A549 (cell line): ENCODE data around the gene OPN1SW.

Experiments used
- CEBPB ChIP-seq, 2 experiments: fragments of >200 bp in 1 of 2; sonication (Bioruptor Twin) in 1 of 2; formaldehyde crosslinking in 1 of 2; IDR thresholded peaks; 2 replicates each; pipeline ENCODE4 v1.6.1; 2012 to 2016
- CHD4 ChIP-seq: fragments of 200-600 bp; sonication (generic); IDR thresholded peaks from 2 replicates; pipeline ENCODE4 v1.6.1; 2016; ENCODE audit warnings: antibody characterized with exemption, mild to moderate bottlenecking, borderline replicate concordance
- POLR2A ChIP-seq: IDR thresholded peaks from 2 replicates; pipeline ENCODE4 v1.6.1; 2012; ENCODE audit warnings: mild to moderate bottlenecking, low read length
- RCOR1 ChIP-seq: fragments of 150-350 bp; IDR thresholded peaks from 2 replicates; pipeline ENCODE4 v1.6.1; 2014; ENCODE audit warnings: antibody characterized with exemption, low read length, low read depth
- TF ChIP-seq, protein P1 (sequence below): fragments of >200 bp; sonication (Bioruptor Twin); formaldehyde crosslinking; IDR thresholded peaks from 3 replicates; pipeline ENCODE4 v1.5.1; 2016

DNA sequence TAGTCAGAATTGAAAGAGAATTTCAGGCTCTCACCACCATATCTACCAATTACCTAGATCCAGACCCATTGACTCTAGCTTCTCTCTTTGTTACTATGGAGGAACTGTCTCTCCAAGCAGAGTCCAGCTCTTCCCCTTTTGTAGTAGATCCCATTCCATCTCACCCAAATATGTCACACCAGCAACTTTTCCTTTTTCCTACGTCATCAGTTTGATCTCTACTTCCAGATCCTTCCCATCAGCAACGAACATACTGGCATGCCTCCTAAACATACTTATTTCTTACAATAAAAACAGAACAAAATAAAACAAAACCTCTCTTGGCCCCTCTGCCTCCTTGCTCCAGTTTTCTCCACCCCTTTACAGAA is 42.3 kb downstream of the OPN1SW start:
- TF ChIP-seq CHD4 (no peak), POLR2A (no peak), RCOR1 (no peak), CEBPB (IDR thresholded peaks at IDR 0.05) (no peak)
- TF ChIP-seq, protein P1, sequence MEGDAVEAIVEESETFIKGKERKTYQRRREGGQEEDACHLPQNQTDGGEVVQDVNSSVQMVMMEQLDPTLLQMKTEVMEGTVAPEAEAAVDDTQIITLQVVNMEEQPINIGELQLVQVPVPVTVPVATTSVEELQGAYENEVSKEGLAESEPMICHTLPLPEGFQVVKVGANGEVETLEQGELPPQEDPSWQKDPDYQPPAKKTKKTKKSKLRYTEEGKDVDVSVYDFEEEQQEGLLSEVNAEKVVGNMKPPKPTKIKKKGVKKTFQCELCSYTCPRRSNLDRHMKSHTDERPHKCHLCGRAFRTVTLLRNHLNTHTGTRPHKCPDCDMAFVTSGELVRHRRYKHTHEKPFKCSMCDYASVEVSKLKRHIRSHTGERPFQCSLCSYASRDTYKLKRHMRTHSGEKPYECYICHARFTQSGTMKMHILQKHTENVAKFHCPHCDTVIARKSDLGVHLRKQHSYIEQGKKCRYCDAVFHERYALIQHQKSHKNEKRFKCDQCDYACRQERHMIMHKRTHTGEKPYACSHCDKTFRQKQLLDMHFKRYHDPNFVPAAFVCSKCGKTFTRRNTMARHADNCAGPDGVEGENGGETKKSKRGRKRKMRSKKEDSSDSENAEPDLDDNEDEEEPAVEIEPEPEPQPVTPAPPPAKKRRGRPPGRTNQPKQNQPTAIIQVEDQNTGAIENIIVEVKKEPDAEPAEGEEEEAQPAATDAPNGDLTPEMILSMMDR, result no peak
